ENCODE measurements around the gene FAM111B. TPM values are rescaled to one million over a fixed set of nuclear protein-coding genes. Genes with fewer than 3 reads are reported as not detected.

The FAM111B gene
- total RNA-seq, 2 donors from 2014 or later = 0.48 to 1.0 TPM

Other genes with a start within 250 kb of the FAM111B start
- gene GLYATL1, start 167.7 kb upstream of the FAM111B start, total RNA-seq = not detected
- not detected for gene GLYATL1B, start 20.9 kb upstream of the FAM111B start, total RNA-seq
- gene FAM111A, start 35.6 kb downstream of the FAM111B start, total RNA-seq = 10 to 100 TPM; 15.5 to 23.6 TPM
- gene DTX4, start 64.9 kb downstream of the FAM111B start, total RNA-seq = 1 to 10 TPM; 1.9 to 2.0 TPM
- 10 to 100 TPM; 20.4 to 44.8 TPM for gene MPEG1, start 105.7 kb downstream of the FAM111B start, total RNA-seq